A549 treated with CpdA at 1 μM for 4 hours (cell line): ENCODE results near the gene CHRNB4. TPM values are rescaled to one million over a fixed set of nuclear protein-coding genes. Genes with fewer than 3 reads are reported as not detected.

Experiments used
- total RNA-seq: library from RNA; stranded (reverse); fragments of 200-300 nt; extraction: Qiagen RNA extraction; gene quantifications from 5 replicates; pipeline ENCODE4 v1.2.3, GENCODE V29; 2022; ENCODE audit warnings: low read depth

Gene CHRNB4, protein sequence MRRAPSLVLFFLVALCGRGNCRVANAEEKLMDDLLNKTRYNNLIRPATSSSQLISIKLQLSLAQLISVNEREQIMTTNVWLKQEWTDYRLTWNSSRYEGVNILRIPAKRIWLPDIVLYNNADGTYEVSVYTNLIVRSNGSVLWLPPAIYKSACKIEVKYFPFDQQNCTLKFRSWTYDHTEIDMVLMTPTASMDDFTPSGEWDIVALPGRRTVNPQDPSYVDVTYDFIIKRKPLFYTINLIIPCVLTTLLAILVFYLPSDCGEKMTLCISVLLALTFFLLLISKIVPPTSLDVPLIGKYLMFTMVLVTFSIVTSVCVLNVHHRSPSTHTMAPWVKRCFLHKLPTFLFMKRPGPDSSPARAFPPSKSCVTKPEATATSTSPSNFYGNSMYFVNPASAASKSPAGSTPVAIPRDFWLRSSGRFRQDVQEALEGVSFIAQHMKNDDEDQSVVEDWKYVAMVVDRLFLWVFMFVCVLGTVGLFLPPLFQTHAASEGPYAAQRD
- total RNA-seq, result 0.72 to 1.7 TPM (median 1.1 TPM) in 5 replicates

DNA sequence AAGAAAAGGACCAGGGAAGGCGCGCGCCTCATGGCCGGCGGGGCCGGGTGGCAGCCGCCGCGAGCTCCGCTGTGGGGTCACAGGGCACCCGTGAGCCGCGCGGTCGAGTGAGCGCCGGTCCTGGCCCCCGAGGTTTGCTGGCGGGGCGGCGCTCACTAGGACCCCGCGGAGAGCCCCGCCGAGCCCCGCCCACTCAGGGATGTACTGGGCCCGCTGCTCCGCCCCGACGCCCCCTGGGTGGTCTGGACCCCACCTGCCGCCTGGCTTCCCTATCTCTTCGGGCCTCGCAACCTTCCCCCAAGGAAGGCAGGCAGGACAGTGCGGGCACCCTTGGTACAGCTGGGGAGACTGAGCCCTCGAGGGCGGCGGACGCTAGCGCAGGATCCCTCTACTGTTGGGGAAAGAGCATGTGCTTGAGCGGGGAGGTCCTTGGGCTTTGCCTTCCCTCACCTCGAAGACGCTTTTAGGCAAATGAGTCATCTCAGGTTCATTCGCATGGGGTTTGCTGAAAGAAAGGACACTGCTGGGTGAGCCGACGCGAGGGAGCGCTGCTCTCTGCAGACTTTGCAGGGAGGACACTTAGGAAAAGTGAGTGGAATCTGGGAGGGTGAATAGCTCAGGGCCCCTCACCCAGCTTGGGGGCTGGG is at the start of gene CHRNB4:
Gene CHRNB4, minus strand, starts transcription at position 109 of the 647 bp plus-strand sequence. Its CDS starts 77 bp downstream, at position 32.

DNA sequence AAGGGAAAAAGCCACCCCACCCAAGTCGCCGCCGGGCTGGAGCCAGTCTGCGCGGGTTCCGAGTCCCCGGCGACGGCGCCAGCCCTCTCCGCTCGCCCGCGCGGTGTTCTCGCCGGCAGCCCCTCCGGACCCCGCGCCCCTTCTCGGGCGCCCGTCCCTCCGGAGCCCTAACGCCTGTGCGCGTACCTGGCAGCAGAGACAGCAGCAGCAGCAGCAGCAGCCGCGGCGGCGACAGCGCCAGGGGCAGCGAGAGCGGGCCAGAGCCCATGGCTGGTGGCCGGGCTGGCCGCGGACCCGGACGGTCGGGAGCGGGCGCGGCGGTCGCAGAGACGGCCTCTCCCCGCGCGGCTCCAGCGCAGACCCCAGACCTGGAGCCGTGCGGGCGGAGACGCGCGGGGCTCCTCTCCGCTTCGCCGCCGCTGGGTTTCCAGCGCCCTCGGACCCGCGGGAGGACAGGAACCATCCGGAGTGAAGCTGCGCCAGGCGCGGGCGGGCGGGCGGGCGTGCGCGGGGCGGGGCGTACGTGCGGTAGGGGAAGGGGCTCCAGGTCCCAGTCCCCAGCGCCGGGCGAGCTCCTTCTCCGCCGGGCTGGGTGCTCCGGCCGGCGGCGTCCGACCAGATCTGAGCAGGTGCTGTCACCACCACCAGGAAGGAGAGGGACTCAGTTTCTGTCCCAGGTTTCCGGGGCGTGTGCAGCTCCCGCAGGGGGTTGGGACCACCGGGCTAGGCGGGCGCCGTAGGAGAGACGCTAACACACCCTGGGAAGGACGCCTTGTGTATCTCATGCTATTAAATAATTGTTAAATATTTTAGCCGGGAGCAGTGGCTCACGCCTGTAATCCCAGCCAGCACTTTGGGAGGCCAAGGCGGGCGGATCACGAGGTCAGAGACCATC is 20.2 kb downstream of the CHRNB4 start, which contains the start of gene CHRNA3:
Gene CHRNA3, minus strand, starts transcription at position 470 of the 895 bp plus-strand sequence. Its CDS starts 202 bp downstream, at position 268.

Other genes starting within 250 kb of the CHRNB4 start
- 35.5 to 47.0 TPM (median 42.8 TPM) in 5 replicates for gene IREB2, start 203.0 kb downstream of the CHRNB4 start, total RNA-seq
- gene HYKK, start 133.6 kb downstream of the CHRNB4 start, total RNA-seq, result 5.5 to 9.0 TPM (median 6.7 TPM) in 5 replicates
- 391 to 509 TPM (median 404 TPM) in 5 replicates for gene PSMA4, start 100.8 kb downstream of the CHRNB4 start, total RNA-seq
- 29.2 to 36.9 TPM (median 36.2 TPM) in 5 replicates for gene CHRNA5, start 75.7 kb downstream of the CHRNB4 start, total RNA-seq
- 0.42 to 1.0 TPM (median 0.52 TPM) in 5 replicates for gene CHRNA3, start 20.2 kb downstream of the CHRNB4 start, total RNA-seq
- 2.6 to 4.2 TPM (median 3.2 TPM) in 5 replicates for gene ADAMTS7, start 170.3 kb upstream of the CHRNB4 start, total RNA-seq
- 361 to 688 TPM (median 379 TPM) in 5 replicates for gene MORF4L1, start 231.7 kb upstream of the CHRNB4 start, total RNA-seq